GM18520 (cell line): Measurements from ENCODE around the gene NDUFB4.
"Not testable (repeated sequence)": the region's sequence is repeated elsewhere in the genome, so short reads cannot be mapped to it uniquely, and the experiment has no call there.

ENCODE experiments used
- ATAC-seq: cut with Tn5 transposase; IDR thresholded peaks from one replicate; pipeline ENCODE4 v1.9.1; 2021; ENCODE audit not compliant: unreplicated experiment

Gene NDUFB4

GRCh38 chr3:120569222-120570057 is 26.7 kb upstream of the NDUFB4 start:
- no peak for ATAC-seq

GRCh38 chr3:120572027-120572426 is 24.1 kb upstream of the NDUFB4 start:
- ATAC-seq = no peak

GRCh38 chr3:120587332-120587975 is 8.7 kb upstream of the NDUFB4 start:
- ATAC-seq = no peak

DNA sequence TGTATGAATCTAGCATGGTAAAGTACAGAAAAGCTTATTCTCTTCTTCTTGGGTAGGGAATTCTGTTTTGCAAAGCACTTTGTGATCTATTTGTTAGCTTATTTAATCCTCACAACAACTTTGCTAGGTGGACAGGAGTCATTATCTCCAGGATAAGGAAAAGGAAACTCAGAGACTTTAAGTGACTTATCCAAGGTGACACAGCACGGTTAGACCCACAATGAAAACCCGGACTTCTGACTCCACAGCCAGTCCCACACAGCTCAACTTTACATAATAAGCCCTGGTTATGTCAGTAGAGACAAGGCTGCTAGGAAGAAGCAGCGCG is 384 bp upstream of the NDUFB4 start:
- no peak for ATAC-seq

DNA sequence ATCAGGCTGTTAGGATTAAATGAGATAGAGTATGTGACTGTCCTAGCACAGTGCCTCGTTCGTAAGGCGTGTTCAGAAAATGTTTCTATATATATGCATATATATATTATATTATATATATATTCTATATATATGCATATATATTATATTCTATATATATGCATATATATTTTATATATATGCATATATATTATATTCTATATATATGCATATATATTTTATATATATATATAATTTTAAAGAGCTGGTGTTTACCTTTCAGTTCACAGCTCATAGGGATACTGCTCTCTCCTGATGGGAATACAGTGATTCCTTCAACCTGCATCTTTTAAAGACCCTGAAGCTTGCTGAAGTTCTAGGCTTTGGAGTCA is 702 bp downstream of the NDUFB4 start:
- ATAC-seq = no peak

- peak; percentile 32 for ATAC-seq
These were observed 1.4 kb downstream of the NDUFB4 start for GRCh38 chr3:120597445-120598049.

- ATAC-seq = no peak
These were observed 3.1 kb downstream of the NDUFB4 start for GRCh38 chr3:120599211-120599610.

- ATAC-seq = no peak
These were observed 5.4 kb downstream of the NDUFB4 start for GRCh38 chr3:120601554-120601953.

GRCh38 chr3:120602682-120603081 is 6.5 kb downstream of the NDUFB4 start:
- ATAC-seq = no peak

DNA sequence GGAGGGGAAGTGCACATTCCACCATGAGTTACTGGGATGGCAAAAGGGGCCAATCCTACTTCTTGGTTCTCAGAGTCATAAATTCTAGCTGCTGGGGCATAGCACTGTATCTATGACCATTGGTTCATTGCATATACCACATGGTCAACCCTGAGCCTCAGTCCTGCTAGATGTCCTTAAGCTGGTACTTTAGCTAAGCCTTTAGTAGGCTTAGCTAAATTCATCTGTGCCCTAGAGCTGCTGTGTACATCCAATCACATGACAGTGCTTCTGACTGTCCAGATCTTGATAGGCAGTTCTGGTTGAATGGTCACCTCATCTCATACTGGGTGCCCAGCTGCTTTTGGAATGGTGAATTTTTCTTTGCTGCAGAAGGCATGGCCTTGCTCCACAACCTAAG is 8.2 kb downstream of the NDUFB4 start:
- no peak for ATAC-seq

DNA sequence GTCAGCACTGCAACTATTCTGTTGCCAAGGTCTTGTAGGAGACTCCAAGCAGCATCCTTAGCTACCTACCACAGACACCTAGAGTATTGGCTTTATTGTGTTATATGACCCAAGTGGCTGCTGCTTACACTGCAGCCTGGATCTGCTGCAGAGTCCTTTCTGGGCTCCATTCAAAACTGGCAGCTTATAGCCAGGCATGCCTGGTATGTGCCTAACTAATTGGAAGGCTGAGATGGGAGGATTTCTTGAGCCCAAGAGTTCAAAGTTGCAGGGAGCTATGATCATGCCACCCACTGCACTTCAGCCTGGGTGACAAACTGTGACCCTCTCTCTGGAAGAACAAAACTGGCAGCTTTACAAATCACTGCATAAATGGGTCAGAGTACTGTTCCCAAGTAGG is 8.6 kb downstream of the NDUFB4 start:
- no peak for ATAC-seq

DNA sequence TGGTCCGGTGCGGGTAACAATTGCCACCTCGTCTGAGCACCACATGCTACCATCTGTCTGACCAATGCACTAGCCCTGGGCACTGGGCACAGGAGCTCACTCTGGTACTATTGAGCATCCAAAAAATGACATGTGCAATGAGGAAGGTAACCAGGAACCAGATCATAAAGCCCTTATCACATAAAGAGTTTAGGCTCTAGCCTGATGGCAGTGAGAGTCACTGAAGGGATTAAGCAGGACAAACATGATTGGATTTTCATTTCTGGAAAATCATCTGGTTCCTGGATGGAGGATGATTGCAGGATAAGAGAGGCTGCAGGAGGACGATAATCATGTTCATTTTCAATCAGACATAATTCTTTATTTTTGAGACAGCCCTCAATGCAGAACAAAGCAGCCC is 12.4 kb downstream of the NDUFB4 start:
- ATAC-seq = no peak

DNA sequence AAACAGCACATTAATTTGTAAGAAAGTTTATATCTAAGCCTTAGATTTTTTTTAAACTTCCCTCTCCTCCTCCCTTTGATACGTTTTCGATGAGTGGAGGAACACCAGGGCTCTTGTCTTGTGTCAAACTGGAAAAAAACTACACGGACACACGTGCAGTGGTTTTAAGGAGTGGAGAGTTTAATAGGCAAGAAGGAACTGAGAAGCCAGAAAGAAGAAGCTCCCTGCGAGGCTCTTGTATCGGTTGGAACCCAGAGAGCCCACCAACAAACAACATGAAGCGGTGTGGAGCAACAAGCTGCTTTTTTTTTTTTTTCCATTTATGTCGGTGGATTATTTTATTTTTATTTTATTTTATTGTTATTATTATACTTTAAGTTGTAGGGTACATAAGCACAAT is 18.6 kb downstream of the NDUFB4 start:
- ATAC-seq = no peak

- no peak for ATAC-seq
These were observed 19.9 kb downstream of the NDUFB4 start for GRCh38 chr3:120615847-120616609.

DNA sequence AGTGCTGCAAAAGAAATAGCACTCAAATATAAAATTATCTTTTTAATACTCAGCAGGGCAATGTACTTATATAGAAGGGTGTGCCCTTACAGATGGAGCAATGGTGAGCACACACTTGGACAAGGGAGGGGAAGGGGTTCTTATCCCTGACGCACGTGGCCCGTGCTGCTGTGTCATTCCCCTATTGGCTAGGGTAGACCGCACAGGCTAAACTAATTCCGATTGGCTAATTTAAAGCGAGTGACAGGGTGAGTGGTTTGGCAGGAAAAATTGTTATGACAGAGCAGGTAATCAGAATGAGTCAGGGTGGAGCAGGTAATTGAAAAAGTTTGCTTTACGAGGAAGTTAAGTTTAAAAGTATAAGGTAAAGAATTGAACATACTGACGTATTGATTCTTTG is 20.6 kb downstream of the NDUFB4 start:
- ATAC-seq = not testable (repeated sequence)

DNA sequence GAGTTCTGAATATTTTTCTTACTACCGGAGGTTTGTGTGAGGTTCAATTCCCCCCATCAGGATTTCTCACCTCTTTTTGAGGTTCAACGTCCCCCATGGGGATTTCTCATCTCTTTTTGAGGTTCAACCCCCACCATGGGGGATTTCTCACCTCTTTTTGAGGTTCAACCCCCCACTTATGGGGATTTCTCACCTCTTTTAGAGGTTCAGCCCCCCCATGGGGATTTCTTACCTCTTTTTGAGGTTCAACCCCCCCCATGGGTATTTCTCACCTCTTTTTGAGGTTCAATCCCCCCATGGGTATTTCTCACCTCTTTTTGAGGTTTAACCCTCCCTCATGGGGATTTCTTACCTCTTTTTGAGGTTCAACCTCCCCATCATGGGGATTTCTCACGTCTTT is 26.3 kb downstream of the NDUFB4 start:
- no peak for ATAC-seq

DNA sequence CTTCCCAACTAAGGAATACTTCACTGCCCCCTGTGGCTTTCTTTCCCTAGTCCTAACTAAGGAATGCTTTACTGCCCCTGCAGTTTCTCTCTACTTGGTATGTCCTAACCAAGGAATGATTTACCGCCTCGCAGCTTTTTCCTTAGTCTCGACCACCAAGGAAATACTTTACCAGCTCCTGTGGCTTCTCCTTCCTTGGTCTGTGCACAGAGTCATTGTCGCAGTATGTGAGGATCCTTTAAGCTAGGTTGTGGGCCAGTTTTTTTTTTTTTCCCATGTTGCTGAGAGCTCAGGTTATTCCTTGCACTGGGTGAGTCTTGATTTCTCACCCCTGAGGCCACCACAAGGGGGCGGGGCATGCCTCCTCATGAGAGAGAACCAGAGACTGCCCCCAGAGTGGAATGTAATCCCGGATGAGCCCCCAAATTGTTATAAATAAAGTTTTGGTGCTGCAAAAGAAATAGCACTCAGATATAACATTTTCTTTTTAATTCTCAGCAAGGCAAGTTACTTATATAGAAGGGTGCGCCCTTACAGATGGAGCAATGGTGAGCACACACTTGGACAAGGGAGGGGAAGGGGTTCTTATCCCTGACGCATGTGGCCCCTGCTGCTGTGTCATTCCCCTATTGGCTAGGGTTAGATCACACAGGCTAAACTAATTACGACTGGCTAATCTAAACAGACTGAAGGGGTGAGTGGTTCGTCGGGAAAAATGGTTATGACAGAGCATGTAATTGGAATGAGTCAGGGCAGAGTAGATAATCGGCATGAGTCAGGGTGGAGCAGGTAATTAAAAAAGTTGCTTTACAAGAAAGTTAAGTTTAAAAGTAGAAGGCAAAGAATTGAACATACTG is 27.0 kb downstream of the NDUFB4 start:
- ATAC-seq = no peak

DNA sequence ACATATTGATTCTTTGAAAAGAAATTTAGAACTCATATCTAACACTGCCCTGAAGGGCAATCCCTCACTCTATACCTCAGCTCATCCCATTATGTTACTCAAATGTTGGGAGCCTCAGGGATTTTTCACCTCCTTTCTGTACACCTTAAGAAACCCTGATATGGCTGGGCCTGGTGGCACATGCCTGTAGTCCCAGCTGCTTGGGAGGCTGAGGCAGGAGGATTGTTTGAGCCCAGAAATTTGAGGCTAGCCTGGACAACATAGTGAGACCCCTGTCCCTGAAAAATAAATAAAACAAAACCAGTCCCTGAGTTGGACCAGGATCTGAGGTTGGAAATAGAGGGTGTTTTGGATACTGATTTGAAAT is 27.6 kb downstream of the NDUFB4 start:
- ATAC-seq = no peak

GRCh38 chr3:120625159-120625586 is 29.0 kb downstream of the NDUFB4 start:
- ATAC-seq = no peak

GRCh38 chr3:120634539-120634938 is 38.4 kb downstream of the NDUFB4 start:
- ATAC-seq = no peak
